Limb (tissue), 2 donors: ENCODE results near the gene LGR5.

Experiments
- DNase-seq, 2 donors: peaks; one replicate each; pipeline ENCODE4 v3.0.0-alpha.2; 2016; ENCODE audit errors: extremely low spot score in 2 of 2

The LGR5 gene

DNA sequence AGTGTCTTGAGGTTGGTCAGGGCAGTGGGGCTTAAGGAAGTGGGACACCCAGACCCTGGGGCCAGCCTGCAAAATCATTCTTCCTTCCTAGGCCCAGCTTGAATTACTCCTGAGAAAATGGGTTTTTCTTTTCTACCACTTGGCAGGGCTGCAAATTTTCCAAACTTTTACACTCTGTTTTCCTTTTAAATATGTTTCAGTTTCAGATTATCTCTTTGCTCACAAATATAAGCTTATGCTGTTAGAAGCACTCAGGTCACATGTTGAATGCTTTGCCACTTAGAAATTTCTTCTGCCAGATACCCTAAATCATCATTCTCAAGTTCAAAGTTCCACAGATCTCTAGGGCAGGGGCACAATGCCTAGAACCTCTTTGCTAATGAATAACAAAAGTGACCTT, 2.9 kb upstream of the LGR5 start:
- DNase-seq = no peak

DNA sequence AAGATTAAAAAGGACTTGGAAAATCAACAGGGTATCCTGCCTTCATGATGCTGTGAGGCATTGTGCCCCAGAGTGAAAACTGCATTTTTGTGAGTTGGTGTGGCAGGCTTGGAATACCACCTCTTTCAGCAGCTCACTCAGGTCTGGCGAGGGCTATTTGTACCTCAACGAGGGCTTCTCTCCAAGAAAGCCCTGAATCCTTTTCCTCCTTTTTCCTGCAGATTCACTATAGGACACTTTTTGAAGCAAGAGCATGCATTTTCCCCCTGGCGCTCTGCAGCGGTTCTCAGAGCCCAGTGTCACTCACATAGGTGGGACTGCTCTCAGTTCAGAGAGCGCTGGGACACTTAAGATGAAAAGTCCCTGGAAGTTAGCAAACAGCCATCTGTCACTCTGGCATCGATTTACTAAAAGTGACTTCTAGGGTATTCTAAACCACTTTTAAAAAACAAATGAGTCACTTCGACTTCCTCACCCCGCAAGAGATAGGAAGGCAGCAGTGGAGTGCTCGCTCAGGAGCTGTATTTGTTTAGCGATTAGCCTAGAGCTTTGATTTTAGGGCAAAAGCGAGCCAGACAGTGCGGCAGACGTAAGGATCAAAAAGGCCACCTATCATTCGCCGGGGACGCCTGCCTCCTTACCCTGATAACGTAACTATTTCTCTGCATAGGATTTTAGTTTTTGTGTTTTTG, 782 bp upstream of the LGR5 start:
- DNase-seq = no peak

- no peak for DNase-seq
Measured at GRCh38 chr12:71439362-71439612, 311 bp upstream of the LGR5 start.

- DNase-seq = peak in 1 of 2 donors; percentile 62
Measured at GRCh38 chr12:71440345-71440762, 756 bp downstream of the LGR5 start.

GRCh38 chr12:71440763-71441748, 1.5 kb downstream of the LGR5 start:
- DNase-seq = no peak

- no peak for DNase-seq
Measured at GRCh38 chr12:71441836-71442566, 2.4 kb downstream of the LGR5 start.

DNA sequence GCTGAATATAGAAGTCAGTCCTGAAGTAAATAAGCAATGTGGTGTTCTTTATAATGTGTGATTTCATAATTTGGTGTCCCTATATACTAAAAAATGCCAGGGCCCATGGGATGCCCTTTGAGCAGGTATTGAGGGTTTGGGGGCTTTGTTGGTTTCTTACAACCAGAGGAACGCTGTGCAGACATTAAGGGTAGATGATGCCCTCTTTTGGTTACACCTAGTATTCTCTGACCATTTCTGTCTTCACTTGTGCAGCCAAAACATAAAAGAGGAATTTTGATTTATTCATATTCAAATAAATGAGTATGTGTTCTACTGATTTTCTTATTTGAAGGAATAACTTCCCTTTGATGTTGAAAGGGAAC, 3.0 kb downstream of the LGR5 start:
- no peak for DNase-seq

DNA sequence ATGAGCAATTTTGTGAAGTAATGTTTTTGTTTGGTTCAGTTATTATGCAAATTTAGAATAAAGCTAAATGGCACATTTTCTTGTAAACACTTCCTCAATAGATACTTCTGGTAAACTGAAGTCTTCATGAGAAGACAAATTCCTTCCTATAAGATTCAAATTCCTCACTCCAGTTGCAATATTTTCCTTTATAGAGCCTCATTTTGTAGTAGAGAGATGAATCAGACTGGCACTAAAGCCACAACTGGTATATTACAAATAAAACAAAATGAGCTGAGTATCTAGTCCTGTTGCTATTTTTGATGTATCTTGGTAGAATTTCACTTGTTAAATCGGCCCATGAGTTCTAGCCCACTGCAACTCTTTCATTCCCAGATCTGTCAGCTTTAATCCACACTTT, 5.5 kb downstream of the LGR5 start:
- no peak for DNase-seq

DNA sequence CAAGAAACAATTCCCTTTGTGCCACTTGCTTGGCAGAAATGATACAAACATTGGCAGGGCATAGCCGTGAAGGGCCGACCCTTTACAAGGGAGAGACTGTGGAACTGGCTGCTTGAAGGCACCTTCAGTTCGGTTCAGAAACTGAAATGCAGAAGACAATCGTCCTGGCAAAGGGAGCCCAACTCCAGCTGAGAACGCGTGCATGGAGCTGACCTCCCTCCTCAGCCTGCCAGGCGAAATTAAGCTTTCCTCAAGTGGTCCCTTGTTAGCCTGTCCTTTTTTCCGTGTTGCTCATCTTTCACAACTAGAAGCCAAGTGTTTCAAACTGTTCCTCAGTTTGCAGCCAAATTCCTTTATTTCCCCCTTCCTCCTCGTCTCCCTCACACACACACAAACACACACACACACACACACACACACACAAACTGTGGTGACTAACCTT, 8.1 kb downstream of the LGR5 start:
- no peak for DNase-seq

GRCh38 chr12:71448150-71448581, 8.6 kb downstream of the LGR5 start:
- DNase-seq = no peak

DNA sequence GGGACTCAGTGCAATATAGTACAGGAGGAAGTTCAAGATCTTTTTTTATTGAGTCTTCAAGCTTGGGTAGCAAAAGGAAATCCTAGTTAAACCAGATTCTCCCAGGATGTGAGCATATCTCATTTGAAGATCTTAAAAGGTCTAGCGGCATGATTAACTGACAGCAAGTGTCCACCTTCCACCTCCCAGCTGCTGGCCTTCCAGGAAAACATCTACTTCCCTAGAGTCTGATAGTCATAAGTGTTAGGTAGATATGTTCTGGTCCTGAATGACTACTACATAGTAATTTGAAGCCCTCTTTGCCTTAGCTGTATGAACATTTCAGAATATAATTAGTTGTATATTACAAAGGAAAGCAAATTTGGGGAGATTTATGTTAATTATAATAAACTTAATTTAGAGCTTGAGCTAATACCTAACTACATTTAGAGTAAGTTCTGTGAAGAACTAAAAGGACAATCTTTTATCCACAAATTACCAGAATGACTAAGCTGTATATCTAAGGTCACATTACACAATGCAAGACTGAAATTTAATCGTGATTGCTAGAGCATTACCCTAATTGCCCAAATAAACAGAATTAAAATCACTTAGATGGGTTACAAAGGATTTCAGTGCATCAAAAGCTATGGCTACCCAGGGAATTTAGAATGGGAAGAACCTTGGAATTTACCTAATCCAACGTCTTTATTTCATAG, 9.9 kb downstream of the LGR5 start:
- no peak for DNase-seq

- DNase-seq = no peak
Measured at GRCh38 chr12:71452006-71452405, 12.4 kb downstream of the LGR5 start.

DNA sequence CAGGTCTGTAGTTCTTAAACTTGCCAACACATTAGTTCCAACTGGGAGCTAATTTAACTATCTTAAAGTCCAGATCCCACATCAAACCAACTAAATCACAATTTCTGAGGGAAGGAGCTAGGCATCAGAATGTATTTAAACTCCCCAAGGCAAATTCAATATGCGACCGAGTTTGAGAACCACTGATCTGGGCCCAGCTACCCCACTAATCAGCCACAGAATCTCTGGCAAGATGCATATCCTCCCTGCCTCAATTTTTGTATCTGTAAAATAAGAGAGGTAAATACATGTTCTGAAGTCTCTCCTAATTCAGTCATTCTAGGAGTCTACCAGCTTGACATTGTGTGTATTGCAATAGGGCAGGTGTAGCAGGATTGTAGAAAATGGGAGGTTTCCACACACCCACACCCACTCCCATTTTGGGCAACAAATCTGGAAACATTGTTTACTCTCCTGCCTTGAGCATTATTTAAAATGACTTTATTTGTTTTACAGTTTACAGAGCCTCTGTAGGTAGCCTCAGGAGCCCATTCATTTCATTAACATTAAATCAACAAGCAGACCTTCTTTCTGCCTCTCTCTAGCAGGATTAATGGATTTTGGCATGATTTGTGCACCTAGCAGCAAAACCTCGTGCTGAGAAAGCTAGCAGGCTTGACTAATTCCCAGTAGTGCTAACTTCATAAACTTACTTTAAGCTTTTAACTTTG, 15.6 kb downstream of the LGR5 start:
- no peak for DNase-seq

GRCh38 chr12:71456316-71456715, 16.7 kb downstream of the LGR5 start:
- DNase-seq = no peak

GRCh38 chr12:71456990-71457389, 17.4 kb downstream of the LGR5 start:
- DNase-seq = no peak

- no peak for DNase-seq
Measured at GRCh38 chr12:71460318-71460717, 20.7 kb downstream of the LGR5 start.

DNA sequence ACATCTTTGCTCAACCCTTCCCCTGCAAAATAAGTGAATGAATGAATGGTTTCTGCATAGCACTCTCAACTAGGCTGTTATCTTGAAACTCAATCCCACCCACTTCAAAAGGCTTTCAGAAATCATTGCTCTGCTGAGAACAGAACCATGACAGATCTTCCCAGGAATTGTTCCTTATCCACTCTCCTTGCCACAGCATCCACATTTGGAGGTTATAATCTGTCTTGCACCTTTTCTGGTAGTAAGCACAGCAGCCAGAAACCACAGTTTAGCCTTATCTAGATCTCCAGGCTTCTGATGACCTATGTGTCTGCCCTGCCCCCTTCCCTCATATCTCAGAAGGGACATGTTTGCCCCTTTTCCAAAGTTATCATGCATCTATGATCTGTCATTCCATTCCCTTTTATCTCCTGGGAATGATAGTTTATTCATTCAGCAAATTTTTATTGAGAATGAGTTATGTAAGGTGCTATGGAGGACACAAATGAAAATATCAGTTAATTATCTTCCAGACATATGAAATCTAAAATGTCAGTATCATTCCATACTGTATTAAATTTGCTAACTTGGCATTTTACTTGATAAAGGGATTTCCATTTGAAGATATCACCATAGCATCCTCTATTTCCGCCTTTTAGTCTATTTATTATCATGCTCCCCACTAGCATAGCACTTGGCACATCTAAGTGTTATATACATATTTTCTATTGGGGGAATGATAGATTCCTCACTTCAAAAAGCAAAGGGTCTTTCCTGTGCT, 21.4 kb downstream of the LGR5 start:
- no peak for DNase-seq

DNA sequence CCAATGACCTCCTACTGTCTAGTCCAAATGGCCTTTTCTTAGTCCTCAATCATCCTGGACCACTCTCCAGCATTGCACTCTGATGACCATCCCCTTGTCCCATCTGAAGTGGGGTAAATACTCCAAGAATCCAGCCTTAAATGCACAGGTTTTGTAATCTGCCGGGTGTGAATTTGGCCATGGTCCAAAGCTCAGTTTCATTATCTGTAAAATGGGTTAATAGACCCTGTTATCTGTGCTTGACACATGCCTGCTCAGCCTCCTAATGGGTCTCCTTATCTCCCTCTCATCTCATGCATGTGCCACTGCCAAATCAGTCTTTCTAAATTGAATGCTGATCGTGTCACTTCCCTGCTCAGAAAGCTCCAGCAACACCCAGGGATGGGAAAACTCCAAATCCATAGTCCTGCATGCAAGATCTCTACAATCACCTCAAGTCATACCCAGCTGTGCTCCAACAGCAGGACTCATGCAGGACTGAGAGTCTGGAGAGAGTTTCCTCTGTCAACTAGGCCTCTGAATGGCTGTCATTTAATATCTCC, 22.3 kb downstream of the LGR5 start:
- no peak for DNase-seq

GRCh38 chr12:71465796-71466195, 26.2 kb downstream of the LGR5 start:
- DNase-seq = no peak

DNA sequence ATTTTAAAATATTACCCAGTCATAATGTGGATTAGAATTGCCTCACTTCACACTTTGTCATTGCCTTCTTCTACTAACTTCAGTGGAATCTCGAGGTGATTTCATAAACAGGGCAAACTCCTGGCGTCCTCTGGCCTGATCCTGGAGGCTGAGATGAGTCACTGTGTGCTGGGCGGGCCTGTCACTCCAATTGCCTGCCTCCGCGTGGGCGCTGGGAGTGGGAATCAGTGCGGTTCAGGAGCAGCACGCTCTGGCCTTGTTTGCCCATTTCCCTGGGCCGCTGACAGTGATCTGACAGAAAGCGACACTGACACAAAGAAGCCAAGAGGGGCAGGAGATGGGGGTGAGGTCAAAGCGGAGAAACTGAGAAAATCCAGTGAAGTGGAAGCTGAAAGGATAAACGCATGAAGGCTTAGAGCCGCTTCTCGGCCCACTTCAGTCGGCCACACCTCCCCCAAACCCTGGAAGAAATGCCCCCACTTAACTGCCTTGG, 29.7 kb downstream of the LGR5 start:
- DNase-seq = no peak
